Left lung (tissue), 10 donors: ENCODE measurements around the gene SLC25A51. TPM values are rescaled to one million over a fixed set of nuclear protein-coding genes. Genes with fewer than 3 reads are reported as not detected.
"Not testable (repeated sequence)": the region's sequence is repeated elsewhere in the genome, so short reads cannot be mapped to it uniquely, and the experiment has no call there.

Experiments
- ATAC-seq: fragments of 200-7000 bp; cut with Tn5 transposase; one replicate; pipeline ENCODE4 v1.9.1; 2020; ENCODE audit warnings: moderate library complexity
- DNase-seq, 4 donors: peaks; one replicate each; pipeline ENCODE4 v3.0.0-alpha.2; 2013 to 2020
- H3K27ac ChIP-seq, 2 donors: fragments of 200-600 bp; sonication (generic) in 1 of 2; one replicate each; pipeline versions ENCODE4 v1.5.0 to v1.8.0; 2020 to 2021
- H3K27me3 ChIP-seq, 2 donors: fragments of 200-600 bp; sonication (generic) in 1 of 2; one replicate each; pipeline versions ENCODE4 v1.5.0 to v1.8.0; 2020 to 2021
- H3K36me3 ChIP-seq, 2 donors: fragments of 200-600 bp; sonication (generic) in 1 of 2; one replicate each; pipeline versions ENCODE4 v1.5.0 to v1.8.0; 2020 to 2021
- H3K4me1 ChIP-seq, 2 donors: fragments of 200-600 bp; one replicate each; pipeline ENCODE4 v1.8.0; 2021
- H3K4me3 ChIP-seq, 2 donors: fragments of 200-600 bp; sonication (generic) in 1 of 2; one replicate each; pipeline versions ENCODE4 v1.5.0 to v1.8.0; 2020 to 2021; ENCODE audit warnings: mild to moderate bottlenecking in 1 of 2
- H3K9me3 ChIP-seq, 2 donors: fragments of 200-600 bp; sonication (generic) in 1 of 2; one replicate each; pipeline versions ENCODE4 v1.5.0 to v1.8.0; 2020 to 2021
- intact Hi-C, 2 donors: fragments of 100-400 bp; cut with DNase I; formaldehyde crosslinking; loops; one replicate each; pipeline versions ENCODE4 v1.11.2 to v1.14.2; 2022
- polyA plus RNA-seq, 6 donors: library from polyadenylated mRNA; unstranded; fragments of 120-200 nt; gene quantifications; one replicate each; pipeline ENCODE4 v1.2.1, GENCODE V29; 2013; ENCODE audit not compliant: insufficient read length in 6 of 6
- total RNA-seq, 2 donors: library from RNA; stranded (reverse); fragmentation: NEBNext Ultra II Directional; extraction: Animal tissue kit (Norgen Biotek cat#: 25700); gene quantifications; one replicate each; pipeline ENCODE4 v1.2.1, GENCODE V29; 2021
- TF ChIP-seq, protein P1 (sequence below), 2 donors: fragments of 200-600 bp; sonication (generic) in 1 of 2; IDR thresholded peaks; one replicate each; pipeline versions ENCODE4 v1.5.0 to v1.8.0; 2021; ENCODE audit warnings: antibody characterized with exemption in 2 of 2
- donor health status: DM: no; HTN: yes; CAD: no.
- donor health status: DM: no; HTN: no; CAD: no.

SLC25A51 gene
- total and polyA plus RNA-seq, 8 donors, result 16.3 to 39.9 (median 18.8) TPM

DNA sequence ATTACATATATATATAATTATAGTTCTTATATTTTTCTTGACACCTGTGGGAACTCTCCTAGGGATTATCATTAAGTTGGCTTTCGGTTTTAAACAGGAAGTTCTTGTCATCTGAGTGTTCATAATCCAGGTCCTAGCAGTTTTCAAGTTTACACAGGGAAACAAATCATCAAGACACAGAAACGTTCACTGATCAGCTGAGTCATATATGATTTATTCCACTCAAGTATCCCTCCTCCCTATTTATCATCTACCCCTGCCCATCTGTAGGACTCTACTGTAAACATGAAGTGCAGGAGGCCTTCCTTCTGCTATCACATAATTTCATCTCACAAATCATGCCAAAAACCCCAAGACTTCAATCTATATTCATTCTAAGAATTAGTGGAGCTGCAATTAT, 6.3 kb downstream of the SLC25A51 start:
- Histone ChIP-seq H3K4me3 (no peak overlapping the region), H3K9me3 (no peaks in the 10 kb centered on the region), H3K27ac (no peak overlapping the region), H3K36me3 (peaks cover 3 to 67% of the 10 kb centered on the region in 2 donors), H3K4me1 (peaks cover 5 to 26% of the 10 kb centered on the region in 2 donors), H3K27me3 (no peaks in the 10 kb centered on the region)
- DNase-seq (no peak), ATAC-seq (no peak)
- intact Hi-C loops, result no loop called here
- TF ChIP-seq, protein P1, sequence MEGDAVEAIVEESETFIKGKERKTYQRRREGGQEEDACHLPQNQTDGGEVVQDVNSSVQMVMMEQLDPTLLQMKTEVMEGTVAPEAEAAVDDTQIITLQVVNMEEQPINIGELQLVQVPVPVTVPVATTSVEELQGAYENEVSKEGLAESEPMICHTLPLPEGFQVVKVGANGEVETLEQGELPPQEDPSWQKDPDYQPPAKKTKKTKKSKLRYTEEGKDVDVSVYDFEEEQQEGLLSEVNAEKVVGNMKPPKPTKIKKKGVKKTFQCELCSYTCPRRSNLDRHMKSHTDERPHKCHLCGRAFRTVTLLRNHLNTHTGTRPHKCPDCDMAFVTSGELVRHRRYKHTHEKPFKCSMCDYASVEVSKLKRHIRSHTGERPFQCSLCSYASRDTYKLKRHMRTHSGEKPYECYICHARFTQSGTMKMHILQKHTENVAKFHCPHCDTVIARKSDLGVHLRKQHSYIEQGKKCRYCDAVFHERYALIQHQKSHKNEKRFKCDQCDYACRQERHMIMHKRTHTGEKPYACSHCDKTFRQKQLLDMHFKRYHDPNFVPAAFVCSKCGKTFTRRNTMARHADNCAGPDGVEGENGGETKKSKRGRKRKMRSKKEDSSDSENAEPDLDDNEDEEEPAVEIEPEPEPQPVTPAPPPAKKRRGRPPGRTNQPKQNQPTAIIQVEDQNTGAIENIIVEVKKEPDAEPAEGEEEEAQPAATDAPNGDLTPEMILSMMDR (IDR thresholded peaks at IDR 0.05), result no peak

DNA sequence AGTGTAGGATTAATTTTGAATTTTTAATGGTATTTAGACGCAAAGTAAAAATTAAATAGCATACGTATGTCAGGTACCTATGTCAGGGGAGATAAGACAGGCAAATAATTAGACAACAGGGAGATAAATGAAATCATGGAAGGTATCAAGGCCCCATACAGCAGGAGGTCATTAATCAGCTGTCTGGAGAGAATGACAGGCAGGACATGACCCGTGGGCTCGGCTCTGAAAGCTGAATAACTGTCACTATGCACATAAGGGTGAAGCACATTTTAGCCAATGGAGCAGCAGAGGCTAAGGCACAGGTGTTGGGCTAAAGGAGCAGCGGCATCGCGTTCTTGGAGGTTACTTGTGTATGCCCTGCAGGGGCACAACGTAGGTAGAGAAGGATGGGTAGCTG, 11.9 kb downstream of the SLC25A51 start:
- TF ChIP-seq, protein P1 (IDR thresholded peaks at IDR 0.05), result no peak
- DNase-seq (no peak), ATAC-seq (no peak)
- no peaks in the 10 kb centered on the region for H3K9me3 ChIP-seq
- peaks cover 3 to 80% of the 10 kb centered on the region in 2 donors for H3K36me3 ChIP-seq
- H3K4me1 ChIP-seq, result peaks cover 0 to 9% of the 10 kb centered on the region in 2 donors
- H3K27ac ChIP-seq, result no peak overlapping the region
- no peaks in the 10 kb centered on the region for H3K27me3 ChIP-seq
- no peak overlapping the region for H3K4me3 ChIP-seq
- intact Hi-C loops, result no loop called here

DNA sequence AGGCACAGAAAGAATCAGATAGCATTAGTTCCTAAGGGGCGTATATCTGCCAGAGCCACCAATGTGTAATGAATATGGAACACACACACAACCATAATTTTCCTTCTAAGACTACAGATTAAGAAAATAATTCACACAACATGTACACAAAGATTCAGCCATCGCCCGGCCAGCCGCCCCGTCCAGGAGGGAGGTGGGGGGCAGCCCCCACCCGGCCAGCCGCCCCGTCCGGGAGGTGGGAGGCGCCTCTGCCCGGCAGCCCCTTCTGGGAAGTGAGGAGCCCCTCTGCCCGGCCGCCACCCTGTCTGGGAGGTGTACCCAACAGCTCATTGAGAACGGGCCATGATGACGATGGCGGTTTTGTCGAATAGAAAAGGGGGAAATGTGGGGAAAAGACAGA, 12.9 kb downstream of the SLC25A51 start:
- intact Hi-C loops, DNase-seq: not testable (repeated sequence)

DNA sequence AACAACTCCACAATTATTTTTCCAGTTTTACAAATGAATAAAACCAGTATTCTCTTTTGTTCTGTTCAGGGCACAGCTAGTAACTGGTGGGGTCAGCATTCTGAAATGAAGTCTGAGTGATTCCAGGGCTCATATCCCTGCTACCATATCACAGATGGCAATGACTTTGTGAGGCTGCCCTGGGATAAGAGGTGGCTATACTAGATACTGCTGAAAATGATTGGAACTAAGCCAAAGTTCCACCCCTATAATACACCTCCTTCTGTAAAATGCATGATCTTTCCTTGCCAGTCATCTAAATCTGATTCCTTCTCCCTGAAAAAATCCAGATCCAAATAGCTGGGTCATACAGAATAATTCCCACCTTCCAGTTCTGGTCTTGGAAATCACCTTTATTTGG, 14.4 kb downstream of the SLC25A51 start:
- Histone ChIP-seq H3K4me1 (peaks cover 0 to 9% of the 10 kb centered on the region in 2 donors), H3K27ac (no peak overlapping the region), H3K4me3 (no peak overlapping the region), H3K27me3 (no peaks in the 10 kb centered on the region), H3K9me3 (no peaks in the 10 kb centered on the region), H3K36me3 (peaks cover 0 to 74% of the 10 kb centered on the region in 2 donors)
- intact Hi-C loops, result no loop called here
- DNase-seq, result no peak
- TF ChIP-seq, protein P1 (IDR thresholded peaks at IDR 0.05), result no peak
- ATAC-seq, result no peak

More for the DNA sequence above, 12.9 kb downstream of the SLC25A51 start:
- not testable (repeated sequence) for ATAC-seq, H3K27ac ChIP-seq, H3K27me3 ChIP-seq, H3K4me1 ChIP-seq, H3K9me3 ChIP-seq, H3K4me3 ChIP-seq
- H3K36me3 ChIP-seq, result peaks cover 3 to 77% of the 10 kb centered on the region in 2 donors

DNA sequence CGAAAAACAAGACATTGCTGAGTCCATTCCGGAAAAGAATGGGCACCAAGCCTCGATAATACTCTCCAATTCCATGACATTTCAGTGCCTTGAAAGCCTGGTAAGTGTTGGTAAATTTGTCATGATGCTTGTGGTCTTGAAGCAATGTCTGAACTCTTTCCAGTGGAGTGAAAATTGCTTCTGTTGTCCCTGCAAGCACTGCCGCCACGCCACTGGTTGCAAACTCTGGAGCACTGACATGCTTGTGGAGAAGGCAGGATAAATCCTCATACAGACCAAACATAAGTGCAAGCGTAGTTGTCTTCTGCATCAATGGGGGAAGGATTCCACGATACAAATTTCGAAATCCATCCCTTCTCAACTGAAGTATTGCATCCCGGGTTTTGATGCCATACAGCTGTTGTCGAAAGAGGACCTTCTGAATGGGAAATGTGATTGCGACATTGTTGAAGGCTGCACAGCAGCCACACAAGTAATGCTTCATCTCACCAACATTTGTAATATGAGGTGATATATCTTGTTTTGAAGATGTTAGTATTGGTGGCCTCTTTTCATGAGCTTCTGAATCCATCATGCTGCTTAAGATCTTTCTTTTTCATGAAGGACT, 15.8 kb downstream of the SLC25A51 start:
- peak overlapping the region in 1 of 2 donors; percentile 45 for H3K27ac ChIP-seq
- DNase-seq, result peak in 2 of 4 donors; percentile 32 to 74
- H3K4me3 ChIP-seq, ATAC-seq, intact Hi-C loops, H3K9me3 ChIP-seq, H3K4me1 ChIP-seq, H3K27me3 ChIP-seq: not testable (repeated sequence)
- H3K36me3 ChIP-seq, result peaks cover 0 to 61% of the 10 kb centered on the region in 2 donors

DNA sequence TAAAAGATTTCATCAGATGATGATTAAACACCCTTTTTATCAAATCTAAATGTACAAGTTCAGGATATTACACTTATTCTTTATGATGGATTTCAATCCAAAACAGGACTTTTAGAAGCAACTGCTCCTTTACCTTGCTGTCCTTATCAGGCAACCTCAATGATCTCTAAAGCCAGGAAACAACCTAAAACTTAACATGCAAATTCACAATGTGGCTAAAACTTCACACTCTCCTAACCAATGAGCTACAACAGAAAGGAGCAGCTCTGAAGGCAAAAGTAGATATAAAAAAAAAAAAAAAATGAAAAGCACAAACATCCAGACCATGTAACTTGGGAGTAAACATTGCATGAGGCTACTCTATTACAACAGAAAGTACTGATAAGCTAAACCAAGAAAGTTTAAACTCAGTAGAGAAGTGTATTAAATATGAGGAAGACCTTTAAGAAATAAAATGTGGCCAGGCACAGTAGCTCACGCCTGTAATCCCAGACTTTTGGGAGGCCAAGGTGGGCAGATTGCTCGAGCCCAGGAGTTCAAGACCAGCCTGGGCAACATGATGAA, 22.9 kb downstream of the SLC25A51 start:
- Histone ChIP-seq H3K36me3 (peaks cover 0 to 66% of the 10 kb centered on the region in 2 donors), H3K27me3 (no peaks in the 10 kb centered on the region), H3K4me1 (no peaks in the 10 kb centered on the region), H3K27ac (no peak overlapping the region), H3K4me3 (no peak overlapping the region), H3K9me3 (peaks cover 0 to 3% of the 10 kb centered on the region in 2 donors)
- intact Hi-C loops, result no loop called here
- DNase-seq (no peak), ATAC-seq (no peak)
- TF ChIP-seq, protein P1 (IDR thresholded peaks at IDR 0.05), result no peak
